Erythroblast (primary cell): Measurements from ENCODE around the gene ADK.

Source experiments
- GATA1 ChIP-seq: IDR thresholded peaks from 2 replicates; pipeline ENCODE4 v1.6.1; 2011; ENCODE audit warnings: low read depth, mild to moderate bottlenecking, control low read depth, low read length, moderate library complexity
- POLR2A ChIP-seq: IDR thresholded peaks from 2 replicates; pipeline ENCODE4 v1.6.1; 2011; ENCODE audit warnings: mild to moderate bottlenecking, low read length

DNA sequence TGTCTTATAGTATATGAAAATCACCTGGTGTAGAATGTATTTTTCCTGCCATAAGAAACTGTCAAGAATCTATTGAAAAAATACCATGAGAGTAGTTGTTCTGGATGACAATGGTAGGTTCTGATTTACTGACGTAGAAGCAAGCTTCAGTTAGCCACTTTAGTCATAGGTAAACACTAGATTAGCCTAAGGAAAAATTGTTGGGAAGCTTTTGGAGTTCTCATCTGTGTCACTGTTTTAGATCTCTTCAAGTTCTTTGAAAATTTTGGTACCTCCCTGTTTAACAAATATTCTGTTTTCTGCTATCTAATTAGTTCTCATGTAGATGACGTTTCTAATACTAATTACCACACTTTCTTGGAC, 131.8 kb downstream of the ADK start:
- TF ChIP-seq POLR2A (no peak), GATA1 (no peak)
